Astrocyte of the cerebellum (primary cell): Measurements from ENCODE around the gene TSGA10IP.
A peak's percentile ranks its signal among the peaks of the same experiment; 100 is the strongest.

Source experiments
- DNase-seq: peaks from one replicate; pipeline ENCODE4 v3.0.0-alpha.2; 2011; ENCODE audit warnings: low read depth
- H3K4me3 ChIP-seq: 2 replicates; pipeline ENCODE4 v1.5.1; 2011; ENCODE audit warnings: mild to moderate bottlenecking, low read depth, low read length, moderate library complexity
- in situ Hi-C: cut with HindIII; loops from 2 replicates; pipeline ENCODE4 v1.10.0; 2017; ENCODE audit warnings: low sequenced_read_pairs
- TF ChIP-seq, protein P1 (sequence below): IDR thresholded peaks from 2 replicates; pipeline ENCODE4 v1.5.1; 2012; ENCODE audit warnings: low read length, low read depth, moderate library complexity, mild to moderate bottlenecking; ENCODE audit errors: missing control alignments

TSGA10IP gene

GRCh38 chr11:65899356-65900124 is 45.7 kb upstream of the TSGA10IP start:
- in situ Hi-C loops: no loop called here
- peak overlapping the region; percentile 70 for H3K4me3 ChIP-seq
- TF ChIP-seq, protein P1, sequence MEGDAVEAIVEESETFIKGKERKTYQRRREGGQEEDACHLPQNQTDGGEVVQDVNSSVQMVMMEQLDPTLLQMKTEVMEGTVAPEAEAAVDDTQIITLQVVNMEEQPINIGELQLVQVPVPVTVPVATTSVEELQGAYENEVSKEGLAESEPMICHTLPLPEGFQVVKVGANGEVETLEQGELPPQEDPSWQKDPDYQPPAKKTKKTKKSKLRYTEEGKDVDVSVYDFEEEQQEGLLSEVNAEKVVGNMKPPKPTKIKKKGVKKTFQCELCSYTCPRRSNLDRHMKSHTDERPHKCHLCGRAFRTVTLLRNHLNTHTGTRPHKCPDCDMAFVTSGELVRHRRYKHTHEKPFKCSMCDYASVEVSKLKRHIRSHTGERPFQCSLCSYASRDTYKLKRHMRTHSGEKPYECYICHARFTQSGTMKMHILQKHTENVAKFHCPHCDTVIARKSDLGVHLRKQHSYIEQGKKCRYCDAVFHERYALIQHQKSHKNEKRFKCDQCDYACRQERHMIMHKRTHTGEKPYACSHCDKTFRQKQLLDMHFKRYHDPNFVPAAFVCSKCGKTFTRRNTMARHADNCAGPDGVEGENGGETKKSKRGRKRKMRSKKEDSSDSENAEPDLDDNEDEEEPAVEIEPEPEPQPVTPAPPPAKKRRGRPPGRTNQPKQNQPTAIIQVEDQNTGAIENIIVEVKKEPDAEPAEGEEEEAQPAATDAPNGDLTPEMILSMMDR: no peak
- DNase-seq: no peak

DNA sequence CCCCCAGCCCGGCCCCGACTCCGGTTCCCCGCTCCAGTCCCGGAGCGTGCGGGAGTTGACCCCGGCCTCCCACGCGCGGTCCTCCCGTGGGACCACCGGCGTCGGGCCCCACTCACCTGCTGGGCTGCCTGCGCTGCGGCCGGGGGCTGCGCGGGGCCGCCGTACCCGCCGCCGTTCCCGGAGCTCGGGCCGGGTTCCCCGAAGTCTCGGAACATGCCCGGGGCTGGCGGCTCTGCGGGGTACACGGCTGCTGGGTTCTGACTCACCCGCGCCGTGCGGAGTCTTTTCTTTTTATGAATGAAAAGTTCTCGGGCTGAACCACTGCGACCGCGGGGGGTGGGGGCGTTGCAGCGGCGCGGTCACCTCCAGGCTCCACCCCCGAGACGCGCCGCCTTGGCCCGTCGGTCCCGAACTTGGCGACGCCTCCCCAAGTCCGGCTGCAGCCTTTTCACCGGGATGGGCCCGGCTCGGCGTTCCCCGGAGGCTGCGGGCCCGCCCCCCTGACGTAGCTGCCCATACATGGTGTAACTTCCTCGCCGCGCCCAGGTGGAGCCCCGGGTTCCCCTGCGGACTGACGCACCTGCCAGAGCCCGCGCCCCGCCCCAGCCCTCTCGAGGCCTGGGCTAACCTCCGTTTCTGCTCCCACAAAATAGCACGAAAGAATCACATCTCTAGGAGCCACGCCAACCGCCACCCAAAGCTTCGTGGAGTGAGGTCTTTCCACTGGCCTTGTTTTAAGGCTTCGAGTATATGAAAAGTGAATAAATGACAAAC is 45.0 kb upstream of the TSGA10IP start, which contains the start of gene FOSL1:
FOSL1 (minus strand) TSS at position 264 of the 774 bp plus-strand sequence; CDS start at position 215, 49 bp downstream.
- TF ChIP-seq, protein P1: no peak
- DNase-seq: peak; percentile 84
- peak within 1 kb of the TSS; percentile 70 for H3K4me3 ChIP-seq
- in situ Hi-C loops: no loop called here

DNA sequence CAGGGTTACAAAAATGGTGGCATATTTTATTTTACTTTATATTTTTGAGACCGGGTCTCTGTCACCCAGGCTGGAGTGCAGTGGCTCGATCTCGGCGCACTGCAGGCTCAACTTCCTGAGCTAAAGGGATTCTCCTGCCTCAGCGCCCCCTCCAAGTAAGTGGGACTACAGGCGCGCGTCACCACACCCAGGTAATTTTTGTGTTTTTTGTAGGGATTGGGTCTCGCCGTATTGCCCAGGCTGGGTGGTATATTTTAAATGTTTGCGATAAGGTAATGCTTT is 44.4 kb upstream of the TSGA10IP start:
- no peak for DNase-seq
- TF ChIP-seq, protein P1: no peak
- in situ Hi-C loops: no loop called here
- peak overlapping the region; percentile 70 for H3K4me3 ChIP-seq

DNA sequence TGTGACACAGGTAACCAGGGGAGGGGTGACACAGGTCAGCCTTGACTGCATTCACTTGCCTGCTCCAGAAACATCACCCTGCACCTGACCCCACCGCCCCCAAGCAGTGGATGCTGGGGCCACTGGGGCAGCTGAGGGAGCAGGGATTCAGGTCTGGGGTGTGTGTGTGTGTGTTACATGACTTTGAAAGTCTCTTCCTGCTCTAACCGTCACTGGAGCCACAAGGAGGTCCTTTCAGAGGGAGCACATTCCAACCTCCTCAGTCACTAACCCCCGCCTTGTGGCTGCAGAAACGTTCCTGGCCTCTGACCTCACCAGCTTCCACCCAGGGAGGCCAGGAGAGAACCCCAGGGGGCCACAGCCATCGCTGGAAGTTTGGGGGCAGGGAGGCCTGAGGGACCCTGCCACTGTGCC is 42.2 kb upstream of the TSGA10IP start:
- in situ Hi-C loops: no loop called here
- no peak for DNase-seq
- TF ChIP-seq, protein P1: no peak
- H3K4me3 ChIP-seq: no peak overlapping the region

DNA sequence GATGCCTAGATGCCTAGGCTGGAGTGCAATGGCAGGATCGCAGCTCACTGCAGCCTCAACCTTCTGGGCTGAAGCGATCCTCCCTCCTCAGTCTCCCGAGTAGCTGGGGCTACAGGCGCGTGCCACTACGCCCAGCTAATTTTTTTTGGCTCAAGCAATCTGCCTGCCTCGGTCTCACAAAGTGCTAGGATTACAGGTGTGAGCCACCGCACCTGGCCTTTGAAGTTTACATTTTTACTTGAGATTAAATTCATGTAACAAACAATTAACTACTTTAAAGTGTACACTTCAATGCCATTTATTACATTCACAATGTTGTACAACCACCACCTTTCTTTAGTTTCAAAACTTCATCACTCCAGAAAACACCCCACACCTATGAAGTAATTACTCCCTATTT is 41.6 kb upstream of the TSGA10IP start:
- H3K4me3 ChIP-seq: no peak overlapping the region
- no peak for DNase-seq
- in situ Hi-C loops: no loop called here
- TF ChIP-seq, protein P1: no peak

DNA sequence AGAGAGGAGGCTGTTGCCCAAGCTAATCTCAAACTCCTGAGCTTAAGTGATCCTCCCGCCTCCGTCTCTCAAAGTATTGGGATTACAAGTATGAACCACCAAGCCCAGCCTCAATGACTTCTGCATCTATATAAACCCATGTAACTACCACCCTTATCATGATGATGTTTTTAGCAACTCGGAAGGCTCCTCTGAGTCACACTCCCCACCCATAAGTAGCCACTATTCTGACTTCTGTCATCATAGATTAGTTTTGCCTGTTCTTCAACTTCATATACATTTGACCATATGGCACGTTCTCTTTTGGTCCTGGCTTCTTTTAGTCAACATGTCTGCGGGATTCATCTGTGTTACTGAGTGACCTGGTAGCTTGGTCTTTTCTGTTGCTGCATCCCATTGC is 38.7 kb upstream of the TSGA10IP start:
- H3K4me3 ChIP-seq: no peak overlapping the region
- no peak for DNase-seq
- TF ChIP-seq, protein P1: no peak
- in situ Hi-C loops: no loop called here
